Kidney epithelial cell (primary cell): ENCODE measurements around the gene CTAGE15. TPM values are rescaled to one million over a fixed set of nuclear protein-coding genes. Genes with fewer than 3 reads are reported as not detected.
"Not testable (repeated sequence)": the region's sequence is repeated elsewhere in the genome, so short reads cannot be mapped to it uniquely, and the experiment has no call there.

Source experiments
- DNase-seq: peaks from one replicate; pipeline ENCODE4 v3.0.0-alpha.2; 2010; ENCODE audit warnings: low read depth
- H3K27me3 ChIP-seq: 2 replicates; pipeline ENCODE4 v1.6.0; 2011; ENCODE audit warnings: low read length; ENCODE audit not compliant: control insufficient read depth, insufficient read depth
- H3K36me3 ChIP-seq: 2 replicates; pipeline ENCODE4 v1.5.1; 2011; ENCODE audit warnings: low read length; ENCODE audit not compliant: control insufficient read depth, insufficient read depth
- H3K4me3 ChIP-seq: 2 replicates; pipeline ENCODE4 v1.5.1; 2011; ENCODE audit warnings: low read depth, mild to moderate bottlenecking, control low read depth, low read length
- total RNA-seq: library from RNA; depleted of rRNA; stranded (reverse); fragments of >200 nt; gene quantifications from 2 replicates; pipeline ENCODE4 v1.2.3, GENCODE V29; 2015

The CTAGE15 gene
- total RNA-seq, 1 donor from 2014 or later, result not detected

DNA sequence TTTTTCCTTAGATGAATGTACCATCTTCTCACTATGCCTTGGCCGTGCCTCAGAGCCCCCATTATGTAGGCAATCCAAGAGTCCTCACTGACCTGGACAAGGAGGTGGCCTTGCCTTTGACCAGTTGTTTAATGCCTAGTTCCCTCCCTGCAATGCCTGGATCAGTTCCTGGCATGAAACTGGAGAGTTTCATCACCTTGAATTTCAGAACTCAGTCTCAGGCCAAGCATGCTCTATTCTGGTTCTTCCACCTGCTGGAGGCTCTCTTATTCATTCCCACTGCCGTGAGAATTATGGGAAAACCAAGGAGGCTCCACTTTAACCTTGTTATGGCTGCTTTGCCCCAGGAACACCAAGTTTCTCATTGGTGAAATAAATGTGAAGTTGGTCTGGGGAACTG, 31.9 kb downstream of the CTAGE15 start:
- not testable (repeated sequence) for H3K27me3 ChIP-seq, H3K36me3 ChIP-seq, DNase-seq, H3K4me3 ChIP-seq

DNA sequence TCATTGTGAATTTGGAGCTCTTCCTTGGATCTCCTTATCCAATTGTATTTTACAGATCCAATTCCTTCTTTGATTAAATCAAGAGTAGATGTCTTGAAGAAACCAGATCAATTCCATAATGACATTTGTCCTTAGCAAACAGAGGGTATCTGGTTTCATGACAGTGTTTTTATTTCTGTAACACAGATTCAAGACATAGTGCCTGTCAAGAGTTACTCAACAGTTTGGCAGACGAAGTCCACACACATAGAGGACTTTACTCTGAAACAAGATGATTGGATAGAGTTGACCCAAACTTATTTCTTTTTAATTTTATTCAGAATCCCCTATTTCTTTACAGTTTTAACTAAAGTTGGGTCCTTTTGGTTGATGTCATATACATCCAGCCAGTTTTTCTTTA, 34.5 kb downstream of the CTAGE15 start:
- not testable (repeated sequence) for DNase-seq, H3K4me3 ChIP-seq, H3K27me3 ChIP-seq, H3K36me3 ChIP-seq

DNA sequence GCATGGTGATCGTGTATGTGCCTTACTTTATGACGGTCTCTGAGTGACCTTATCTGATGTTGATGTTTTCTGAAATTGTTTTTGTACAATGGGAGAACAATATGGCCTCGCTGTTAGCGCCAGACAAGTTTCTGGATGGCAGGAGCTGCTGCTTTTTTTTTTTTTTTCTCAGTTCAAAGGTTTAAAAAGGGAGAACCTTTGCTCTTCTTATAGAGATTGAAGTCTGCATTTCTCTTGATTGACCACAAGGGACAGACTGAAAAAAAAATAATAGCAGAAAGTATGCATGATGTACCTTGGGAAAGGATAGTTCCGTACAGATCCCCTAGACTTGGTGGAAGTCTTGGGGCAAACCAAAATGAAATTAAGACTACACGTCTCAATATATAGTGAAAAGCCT, 43.9 kb downstream of the CTAGE15 start:
- not testable (repeated sequence) for H3K4me3 ChIP-seq, H3K27me3 ChIP-seq, H3K36me3 ChIP-seq, DNase-seq

DNA sequence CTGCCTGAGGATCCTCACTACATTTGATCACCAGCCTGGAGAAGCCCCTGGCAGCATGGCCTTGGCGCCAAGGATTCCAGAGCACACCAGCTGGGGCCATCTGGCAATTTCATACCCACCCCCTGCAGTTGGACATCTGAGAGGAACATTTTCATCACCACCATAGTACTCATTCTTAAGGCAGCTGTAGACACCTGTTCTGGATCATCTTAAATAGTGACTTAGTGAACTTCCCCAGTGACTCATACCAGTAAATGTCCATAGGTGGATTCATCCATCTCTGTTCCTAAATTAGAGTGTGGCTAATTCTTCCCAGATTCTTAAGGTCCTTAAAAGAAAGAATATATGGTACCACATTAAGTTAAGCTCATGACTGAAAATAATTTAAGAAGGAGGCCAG, 45.6 kb downstream of the CTAGE15 start:
- not testable (repeated sequence) for H3K27me3 ChIP-seq, H3K36me3 ChIP-seq, DNase-seq, H3K4me3 ChIP-seq

DNA sequence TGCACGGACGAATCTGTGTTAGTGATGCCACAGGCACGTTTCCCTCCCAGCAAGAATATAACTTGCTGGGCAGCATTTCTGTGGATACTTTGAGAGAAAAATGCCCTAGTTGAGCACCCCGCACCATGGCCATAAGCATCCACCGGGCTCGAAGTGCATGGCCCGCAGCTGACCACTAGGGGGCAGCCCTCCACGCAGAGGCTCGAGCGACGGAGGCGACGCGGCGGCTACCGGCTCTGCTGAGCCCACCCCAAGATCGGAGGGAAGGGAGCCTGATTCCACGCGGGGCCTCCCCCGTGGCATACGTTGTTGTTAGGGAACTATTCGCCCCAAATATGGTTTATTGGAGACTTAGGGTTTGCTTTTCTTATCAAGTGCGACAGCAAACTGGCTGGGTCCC, 48.5 kb downstream of the CTAGE15 start:
- not testable (repeated sequence) for DNase-seq, H3K27me3 ChIP-seq, H3K4me3 ChIP-seq, H3K36me3 ChIP-seq

DNA sequence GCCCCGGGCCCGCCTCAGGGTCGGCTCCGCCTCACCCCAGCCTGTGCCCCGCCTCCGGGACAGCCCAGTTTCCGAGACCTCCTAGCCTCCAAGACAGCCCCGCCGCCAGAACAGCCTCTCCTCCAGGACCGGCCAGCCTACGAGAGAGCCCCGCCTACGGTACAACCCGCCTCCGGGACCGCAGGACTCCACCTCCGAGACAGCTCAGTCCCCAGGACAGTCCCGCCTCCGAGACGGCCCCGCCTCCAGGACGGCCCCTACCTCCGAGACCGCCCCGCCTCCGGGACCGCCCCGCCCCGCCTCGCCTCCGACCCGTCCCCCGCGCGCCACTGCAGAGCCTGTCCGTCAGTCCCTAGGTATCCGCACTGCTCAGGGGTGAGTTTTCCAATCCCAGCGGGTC, 49.0 kb downstream of the CTAGE15 start, which contains the start of gene TCAF2:
Gene TCAF2, plus strand, starts transcription at position 329 of the 400 bp plus-strand sequence.
- H3K4me3 ChIP-seq, H3K27me3 ChIP-seq, DNase-seq, H3K36me3 ChIP-seq: not testable (repeated sequence)

DNA sequence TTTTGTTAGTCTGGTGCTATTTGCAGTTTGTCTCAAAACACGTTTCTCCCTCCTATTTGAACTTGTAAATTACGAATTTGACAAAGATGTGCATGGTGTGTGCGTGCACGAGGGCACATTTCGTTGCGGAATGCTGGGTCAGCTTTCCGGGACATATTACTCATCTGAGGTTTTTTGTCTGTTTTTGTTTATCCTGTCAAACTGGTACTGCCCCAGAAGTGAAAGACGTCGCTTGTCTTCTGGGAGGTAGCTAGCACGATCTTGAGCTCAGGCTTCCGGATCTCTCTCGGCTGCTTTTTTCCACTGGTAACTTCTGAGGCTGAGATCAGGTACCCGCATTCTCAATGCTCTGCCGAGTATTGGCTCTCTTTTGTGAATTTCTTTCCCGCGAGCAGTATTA, 49.6 kb downstream of the CTAGE15 start:
- not testable (repeated sequence) for DNase-seq, H3K4me3 ChIP-seq, H3K27me3 ChIP-seq, H3K36me3 ChIP-seq

DNA sequence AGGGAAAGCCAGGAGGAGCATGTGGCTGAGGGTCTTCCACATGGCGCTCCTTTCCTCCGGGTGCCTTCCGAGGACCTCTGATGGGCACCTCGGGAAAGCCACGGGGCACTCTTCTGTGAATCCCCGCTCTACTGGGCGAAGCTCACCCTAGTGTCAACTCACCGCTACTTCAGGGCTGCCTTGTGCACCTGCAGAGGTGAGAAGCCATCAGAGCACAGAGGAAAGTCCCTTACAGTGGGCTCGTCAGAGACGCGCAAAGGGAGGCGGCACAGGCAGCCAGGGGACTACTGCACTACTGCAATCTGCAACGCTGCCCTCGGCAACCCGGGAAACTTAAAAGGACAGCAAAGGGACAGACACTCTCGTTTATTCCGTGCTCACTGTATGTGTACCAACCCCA, 50.5 kb downstream of the CTAGE15 start:
- H3K36me3 ChIP-seq, DNase-seq, H3K4me3 ChIP-seq, H3K27me3 ChIP-seq: not testable (repeated sequence)

Other genes with a start within 250 kb of the CTAGE15 start
- 1.0 and 1.3 TPM in 2 replicates for gene FAM131B, start 209.1 kb upstream of the CTAGE15 start, total RNA-seq
- gene ZYX, start 190.5 kb upstream of the CTAGE15 start, total RNA-seq, result 162 and 218 TPM in 2 replicates
- gene EPHA1, start 162.9 kb upstream of the CTAGE15 start, total RNA-seq, result 7.9 and 27.5 TPM in 2 replicates
- not detected in 2 replicates for gene TAS2R60, start 128.3 kb upstream of the CTAGE15 start, total RNA-seq
- not detected in 2 replicates for gene TAS2R41, start 93.9 kb upstream of the CTAGE15 start, total RNA-seq
- gene TCAF2, start 49.2 kb downstream of the CTAGE15 start, total RNA-seq, result 0.07 and 0.17 TPM in 2 replicates
- not detected in 2 replicates for gene CTAGE6, start 185.9 kb downstream of the CTAGE15 start, total RNA-seq